GM12801 (cell line): ENCODE measurements around the gene OR10J5.

ENCODE experiments used
- CTCF ChIP-seq: IDR thresholded peaks from one replicate; pipeline ENCODE4 v1.5.1; 2011; ENCODE audit warnings: control low read depth; ENCODE audit not compliant: insufficient read length; ENCODE audit errors: extremely low read depth

Gene OR10J5

DNA sequence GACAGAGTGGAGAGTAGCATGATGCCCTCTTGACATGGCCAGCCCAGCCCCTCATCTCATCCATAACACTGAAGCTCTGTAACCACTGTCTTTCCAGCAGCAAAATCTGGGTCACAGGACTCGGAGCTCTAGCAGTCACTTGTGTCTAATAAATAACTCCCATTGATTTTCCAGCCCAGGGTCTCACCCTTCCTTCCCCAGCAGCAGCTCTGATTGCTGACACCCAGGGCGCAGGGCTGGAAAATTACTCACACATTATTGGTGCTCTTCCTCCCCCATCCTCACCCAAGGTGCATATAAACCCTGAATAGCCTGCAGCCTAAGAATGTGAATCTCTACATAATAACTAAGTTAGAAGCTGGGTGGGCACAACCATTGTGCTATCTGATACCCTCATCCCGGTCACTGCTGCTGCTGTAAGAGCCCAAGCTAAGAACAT, 21.1 kb upstream of the OR10J5 start:
- TF ChIP-seq CTCF, result no peak

GRCh38 chr1:159554696-159555095, 18.9 kb upstream of the OR10J5 start:
- TF ChIP-seq CTCF, result no peak

- TF ChIP-seq CTCF, result no peak
Measured at GRCh38 chr1:159554261-159554660, 18.5 kb upstream of the OR10J5 start.

GRCh38 chr1:159548126-159548525, 12.3 kb upstream of the OR10J5 start:
- TF ChIP-seq CTCF, result no peak

DNA sequence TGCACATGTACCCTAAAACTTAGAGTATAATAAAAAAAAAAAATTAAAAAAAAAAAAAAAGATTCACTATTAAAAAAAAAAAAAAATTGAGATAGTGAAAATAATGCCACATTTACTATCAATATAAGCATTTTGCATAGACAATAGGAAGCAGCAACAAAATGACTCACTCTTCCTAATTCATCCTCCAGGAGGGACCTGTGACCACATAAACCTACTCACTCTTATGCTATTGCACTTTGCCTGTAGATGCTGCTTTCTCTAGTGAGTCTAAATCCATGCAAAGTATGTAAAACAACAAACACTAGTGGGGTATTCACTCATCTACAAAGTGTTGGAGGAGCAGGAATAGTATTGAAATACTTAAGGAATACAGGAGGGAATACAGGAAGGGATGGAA, 2.9 kb downstream of the OR10J5 start:
- no peak for TF ChIP-seq CTCF

GRCh38 chr1:159510229-159510541, 25.6 kb downstream of the OR10J5 start:
- TF ChIP-seq CTCF, result no peak

GRCh38 chr1:159509440-159510228, 26.2 kb downstream of the OR10J5 start:
- no peak for TF ChIP-seq CTCF
